ENCODE data around the gene ZFYVE26. TPM values are rescaled to one million over a fixed set of nuclear protein-coding genes. Genes with fewer than 3 reads are reported as not detected.
"Not testable (repeated sequence)": the region's sequence is repeated elsewhere in the genome, so short reads cannot be mapped to it uniquely, and the experiment has no call there.

ZFYVE26 gene
- total and polyA plus RNA-seq, 2 of the 8 experiments (the other 6 are each of a cell fraction or from before 2014, with no cell fraction given), result 13.0 to 23.3 TPM

DNA sequence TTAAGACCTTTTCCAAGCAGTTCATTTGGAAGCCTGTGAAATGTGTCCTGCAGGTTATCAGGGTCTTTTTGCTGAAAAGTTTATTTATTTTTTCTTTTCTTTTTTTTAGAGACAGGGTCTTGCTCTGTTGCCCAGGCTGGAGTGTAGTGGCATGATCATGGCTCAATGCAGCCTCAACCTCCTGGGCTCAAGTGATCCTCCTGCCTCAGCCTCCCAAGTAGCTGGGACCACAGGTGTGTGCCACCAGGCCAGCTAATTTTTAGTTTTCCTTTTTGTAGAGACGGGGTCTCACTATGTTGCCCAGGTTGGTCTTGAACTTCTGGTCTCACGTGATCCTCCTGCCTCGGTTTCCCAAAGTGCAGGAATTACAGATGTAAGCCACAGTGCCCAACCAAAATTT is 97.0 kb downstream of the ZFYVE26 start:
- H3K23ac ChIP-seq (ENCODE audit: insufficient read length); H3K14ac ChIP-seq (ENCODE audit: insufficient read length); H3K56ac ChIP-seq (replicated peaks; ENCODE audit: insufficient read length, low read depth, low read length); H4K20me1 ChIP-seq (replicated peaks in 1 of 2; ENCODE audit: control insufficient read depth in 1 of 2, insufficient read depth in 2 of 2, low read length in 2 of 2); H4K8ac ChIP-seq (ENCODE audit: extremely low read depth, insufficient read depth, low read length); H3K36me3 ChIP-seq (ENCODE audit: control insufficient read depth in 2 of 4, insufficient read depth in 4 of 4, low read length in 3 of 4); H3K4me2 ChIP-seq (ENCODE audit: insufficient read depth in 1 of 2, low read depth in 2 of 2, low read length in 2 of 2); H3K18ac ChIP-seq (ENCODE audit: extremely low read depth, low read length); H3K9ac ChIP-seq (replicated peaks in 1 of 4; ENCODE audit: extremely low read depth in 1 of 4, low read depth in 3 of 4, low read length in 3 of 4); H3K23me2 ChIP-seq (ENCODE audit: low read depth, low read length); H2BK120ac ChIP-seq (replicated peaks; ENCODE audit: low read depth, low read length); H3K79me1 ChIP-seq (ENCODE audit: low read depth, low read length); DNase-seq (ENCODE audit: low read depth in 1 of 2, low spot score in 2 of 2); H3K27me3 ChIP-seq (replicated peaks in 1 of 4; ENCODE audit: control insufficient read depth in 3 of 4, extremely low read depth in 1 of 4, insufficient read depth in 3 of 4, low read length in 3 of 4); H2BK20ac ChIP-seq (ENCODE audit: low read length); H4K91ac ChIP-seq (replicated peaks; ENCODE audit: insufficient read length, low read length); H2AK5ac ChIP-seq (ENCODE audit: low read depth, low read length); H4K5ac ChIP-seq (ENCODE audit: insufficient read length, low read depth, low read length); H3K4me3 ChIP-seq (ENCODE audit: extremely low read depth in 1 of 4, insufficient read depth in 2 of 4, low read depth in 3 of 4, low read length in 4 of 4); H2BK5ac ChIP-seq (ENCODE audit: low read depth, low read length); H2BK15ac ChIP-seq (ENCODE audit: low read length); H2BK12ac ChIP-seq (ENCODE audit: low read depth, low read length); H3K9me3 ChIP-seq (ENCODE audit: insufficient read depth in 2 of 2, low read depth in 1 of 2, low read length in 1 of 2); FAIRE-seq; H3K79me2 ChIP-seq (ENCODE audit: control insufficient read depth in 1 of 2, insufficient read depth in 2 of 2, low read length in 2 of 2); H3K4me1 ChIP-seq (replicated peaks in 1 of 4; ENCODE audit: control insufficient read depth in 3 of 4, insufficient read depth in 4 of 4, low read length in 3 of 4); POLR2A ChIA-PET (ENCODE audit: partially characterized antibody); H3K4ac ChIP-seq (replicated peaks; ENCODE audit: insufficient read length, low read depth, low read length); H2AFZ ChIP-seq (ENCODE audit: low read length); H3K27ac ChIP-seq (ENCODE audit: low read depth, low read length): not testable (repeated sequence)
- CTCF ChIA-PET (ENCODE audit: partially characterized antibody), result interaction anchor here (1.0 kb wide), 1 partner anchor 15 kb away, joined by 4 read pairs; no protein-coding TSS in a partner anchor
- WGBS, 2 experiments (ENCODE audit: extremely low coverage in 1 of 2, insufficient coverage in 1 of 2, insufficient read length in 1 of 2, insufficient replicate concordance in 2 of 2, low coverage in 1 of 2, low lambda C conversion rate in 2 of 2, missing lambda C conversion rate in 1 of 2), result 85% methylated on average over 3 of the region's 3 CpGs; no CpG with 5 or more reads in 1 of the 2 experiments

Measured in H1 (cell line).